ENCODE results near the gene USF3.

GRCh38 chr3:113614402-113614801, 82.0 kb downstream of the USF3 start:
- TF ChIP-seq GABPB2 (CRISPR knock-in tag; conservative IDR thresholded peaks at IDR 0.05) (no peak), ZNF274 (IDR thresholded peaks at IDR 0.05; ENCODE audit: borderline replicate concordance, low read depth, low read length) (no peak), EHMT2 (IDR thresholded peaks at IDR 0.05) (no peak), EZH2 (IDR thresholded peaks at IDR 0.05; ENCODE audit: borderline replicate concordance, low read depth, low read length) (no peak), ZNF445 (CRISPR knock-in tag; IDR thresholded peaks at IDR 0.05; ENCODE audit: low read depth) (no peak), CTCF (IDR thresholded peaks at IDR 0.05 in 2 of 3, conservative IDR thresholded peaks at IDR 0.05 in 1 of 3; ENCODE audit: insufficient read depth in 2 of 3, low read depth in 1 of 3, low read length in 3 of 3) (no peak), RBM17 (IDR thresholded peaks at IDR 0.05; ENCODE audit: borderline replicate concordance, low read depth, low read length) (no peak), HDAC6 (IDR thresholded peaks at IDR 0.05; ENCODE audit: low read depth, low read length) (no peak), MXI1 (IDR thresholded peaks at IDR 0.05; ENCODE audit: low read depth, low read length) (no peak), POLR2A (conservative IDR thresholded peaks at IDR 0.05) (no peak), TCF3 (CRISPR knock-in tag; IDR thresholded peaks at IDR 0.05) (no peak)
- TF ChIP-seq, protein P1, sequence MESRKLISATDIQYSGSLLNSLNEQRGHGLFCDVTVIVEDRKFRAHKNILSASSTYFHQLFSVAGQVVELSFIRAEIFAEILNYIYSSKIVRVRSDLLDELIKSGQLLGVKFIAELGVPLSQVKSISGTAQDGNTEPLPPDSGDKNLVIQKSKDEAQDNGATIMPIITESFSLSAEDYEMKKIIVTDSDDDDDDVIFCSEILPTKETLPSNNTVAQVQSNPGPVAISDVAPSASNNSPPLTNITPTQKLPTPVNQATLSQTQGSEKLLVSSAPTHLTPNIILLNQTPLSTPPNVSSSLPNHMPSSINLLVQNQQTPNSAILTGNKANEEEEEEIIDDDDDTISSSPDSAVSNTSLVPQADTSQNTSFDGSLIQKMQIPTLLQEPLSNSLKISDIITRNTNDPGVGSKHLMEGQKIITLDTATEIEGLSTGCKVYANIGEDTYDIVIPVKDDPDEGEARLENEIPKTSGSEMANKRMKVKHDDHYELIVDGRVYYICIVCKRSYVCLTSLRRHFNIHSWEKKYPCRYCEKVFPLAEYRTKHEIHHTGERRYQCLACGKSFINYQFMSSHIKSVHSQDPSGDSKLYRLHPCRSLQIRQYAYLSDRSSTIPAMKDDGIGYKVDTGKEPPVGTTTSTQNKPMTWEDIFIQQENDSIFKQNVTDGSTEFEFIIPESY (CRISPR knock-in tag; IDR thresholded peaks at IDR 0.05) = no peak
- TF ChIP-seq, protein P2, sequence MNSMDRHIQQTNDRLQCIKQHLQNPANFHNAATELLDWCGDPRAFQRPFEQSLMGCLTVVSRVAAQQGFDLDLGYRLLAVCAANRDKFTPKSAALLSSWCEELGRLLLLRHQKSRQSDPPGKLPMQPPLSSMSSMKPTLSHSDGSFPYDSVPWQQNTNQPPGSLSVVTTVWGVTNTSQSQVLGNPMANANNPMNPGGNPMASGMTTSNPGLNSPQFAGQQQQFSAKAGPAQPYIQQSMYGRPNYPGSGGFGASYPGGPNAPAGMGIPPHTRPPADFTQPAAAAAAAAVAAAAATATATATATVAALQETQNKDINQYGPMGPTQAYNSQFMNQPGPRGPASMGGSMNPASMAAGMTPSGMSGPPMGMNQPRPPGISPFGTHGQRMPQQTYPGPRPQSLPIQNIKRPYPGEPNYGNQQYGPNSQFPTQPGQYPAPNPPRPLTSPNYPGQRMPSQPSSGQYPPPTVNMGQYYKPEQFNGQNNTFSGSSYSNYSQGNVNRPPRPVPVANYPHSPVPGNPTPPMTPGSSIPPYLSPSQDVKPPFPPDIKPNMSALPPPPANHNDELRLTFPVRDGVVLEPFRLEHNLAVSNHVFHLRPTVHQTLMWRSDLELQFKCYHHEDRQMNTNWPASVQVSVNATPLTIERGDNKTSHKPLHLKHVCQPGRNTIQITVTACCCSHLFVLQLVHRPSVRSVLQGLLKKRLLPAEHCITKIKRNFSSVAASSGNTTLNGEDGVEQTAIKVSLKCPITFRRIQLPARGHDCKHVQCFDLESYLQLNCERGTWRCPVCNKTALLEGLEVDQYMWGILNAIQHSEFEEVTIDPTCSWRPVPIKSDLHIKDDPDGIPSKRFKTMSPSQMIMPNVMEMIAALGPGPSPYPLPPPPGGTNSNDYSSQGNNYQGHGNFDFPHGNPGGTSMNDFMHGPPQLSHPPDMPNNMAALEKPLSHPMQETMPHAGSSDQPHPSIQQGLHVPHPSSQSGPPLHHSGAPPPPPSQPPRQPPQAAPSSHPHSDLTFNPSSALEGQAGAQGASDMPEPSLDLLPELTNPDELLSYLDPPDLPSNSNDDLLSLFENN (IDR thresholded peaks at IDR 0.05; ENCODE audit: low read depth in 2 of 2, low read length in 2 of 2) = no peak
